HG02943 (cell line): ENCODE results near the gene PCSK9.
"Not testable (repeated sequence)": the region's sequence is repeated elsewhere in the genome, so short reads cannot be mapped to it uniquely, and the experiment has no call there.

ENCODE experiments used
- ATAC-seq: cut with Tn5 transposase; IDR thresholded peaks from one replicate; pipeline ENCODE4 v1.9.1; 2021; ENCODE audit warnings: mild to moderate bottlenecking, low read depth, moderate library complexity; ENCODE audit not compliant: unreplicated experiment

PCSK9 gene

DNA sequence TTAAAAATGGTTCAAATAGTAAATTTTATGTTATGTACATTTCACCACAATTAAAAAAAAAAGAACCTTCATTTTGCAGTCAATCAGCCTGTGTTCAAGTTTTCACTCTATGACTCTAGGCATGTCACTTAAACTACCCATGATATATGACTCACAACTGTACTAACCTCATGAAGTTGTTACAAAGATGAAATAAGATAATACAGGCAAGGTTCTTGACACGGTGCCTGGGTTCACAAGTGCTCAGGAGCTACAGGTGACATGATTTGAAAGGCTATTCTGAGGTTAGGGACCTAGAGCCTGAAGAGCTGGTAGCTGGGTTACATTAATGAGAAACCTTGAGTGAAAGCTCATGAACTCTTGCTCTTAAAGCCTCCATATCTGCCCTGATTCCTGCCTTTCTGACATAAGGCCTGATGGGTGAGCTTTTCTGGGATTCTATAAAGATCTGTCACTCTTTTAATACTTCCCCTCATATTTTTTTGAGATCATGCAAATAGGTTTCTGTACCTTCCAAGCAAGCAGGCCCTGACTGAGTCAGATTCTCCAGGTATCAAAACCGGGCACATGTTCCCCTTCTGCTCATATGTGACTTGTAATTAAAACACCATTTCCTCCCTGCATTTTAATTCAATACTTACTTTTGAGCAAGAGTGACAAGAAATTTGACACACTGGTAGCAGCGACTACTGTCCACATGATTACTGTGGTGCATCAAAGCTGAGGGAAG is 34.0 kb downstream of the PCSK9 start:
- no peak for ATAC-seq

DNA sequence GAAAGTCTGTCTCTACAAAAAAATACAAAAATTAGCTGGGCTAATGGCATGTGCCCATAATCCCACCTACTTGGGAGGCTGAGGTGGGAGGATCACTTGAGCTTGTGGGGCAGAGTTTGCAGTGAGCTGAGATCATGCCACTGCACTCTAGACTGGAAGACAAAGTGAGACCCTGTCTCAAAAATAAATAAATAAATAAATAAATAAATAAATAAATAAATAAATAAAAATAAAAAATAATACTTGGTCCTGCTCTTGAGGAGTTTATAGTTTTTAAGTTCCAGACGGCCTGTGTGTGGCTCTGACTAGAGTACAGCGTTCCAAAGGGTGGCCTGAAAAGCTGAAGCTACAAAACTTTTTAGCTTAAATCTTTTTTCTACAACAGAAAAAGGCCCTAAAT is 35.1 kb downstream of the PCSK9 start:
- ATAC-seq: no peak

DNA sequence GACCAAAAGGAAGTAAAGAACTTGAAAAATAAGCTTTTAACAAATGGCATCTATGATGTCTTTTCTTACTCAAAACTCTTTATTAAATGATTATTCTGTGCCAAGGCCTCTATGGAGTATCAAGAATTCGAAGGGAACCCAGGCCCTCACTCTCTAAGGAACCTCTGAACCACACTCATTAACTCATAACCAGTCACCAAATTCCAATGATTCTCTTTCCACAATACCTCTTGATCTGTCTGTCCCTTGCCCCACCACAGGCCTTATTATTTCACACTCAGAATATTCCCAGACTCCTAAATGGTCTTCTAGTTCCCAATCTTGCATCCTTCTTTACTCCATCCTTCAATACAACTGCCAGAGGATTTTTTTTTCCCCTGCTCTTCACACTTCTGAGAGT is 37.0 kb downstream of the PCSK9 start:
- no peak for ATAC-seq

DNA sequence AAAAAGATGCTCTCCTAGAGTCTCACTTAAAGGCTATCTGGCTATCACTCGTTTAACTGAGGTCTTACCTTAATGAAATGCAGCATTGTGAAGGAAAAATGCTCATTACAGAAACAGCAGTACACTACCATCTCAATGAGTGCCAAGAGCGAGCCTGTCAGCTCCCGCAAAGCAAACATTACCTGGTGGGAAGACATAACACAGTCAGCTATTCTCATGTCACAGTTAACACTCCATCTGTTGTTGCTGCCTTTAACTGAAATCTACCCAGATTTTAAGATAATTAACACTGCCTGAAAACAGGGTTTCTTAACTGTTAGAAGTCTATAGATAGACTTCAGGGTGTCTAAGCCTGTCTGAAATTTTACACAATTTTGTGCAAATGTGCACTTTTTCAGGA is 39.1 kb downstream of the PCSK9 start:
- ATAC-seq: no peak

DNA sequence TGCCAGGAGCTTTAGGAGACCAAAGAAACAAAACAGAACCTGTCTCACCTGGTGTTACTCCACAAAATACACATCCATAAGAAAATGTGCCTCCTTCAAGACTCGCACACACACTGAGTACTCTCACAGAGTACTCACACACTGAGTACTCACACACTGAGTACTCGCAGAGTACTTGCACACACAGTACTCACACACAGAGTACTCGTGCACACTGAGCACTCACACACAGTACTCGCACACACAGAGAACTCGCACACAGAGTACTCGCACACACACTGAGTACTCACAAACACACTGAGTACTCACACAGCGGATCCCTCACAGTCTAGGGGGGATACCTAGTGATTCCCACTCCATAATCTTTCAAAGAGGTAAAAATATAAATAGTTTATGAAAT is 40.3 kb downstream of the PCSK9 start:
- no peak for ATAC-seq

DNA sequence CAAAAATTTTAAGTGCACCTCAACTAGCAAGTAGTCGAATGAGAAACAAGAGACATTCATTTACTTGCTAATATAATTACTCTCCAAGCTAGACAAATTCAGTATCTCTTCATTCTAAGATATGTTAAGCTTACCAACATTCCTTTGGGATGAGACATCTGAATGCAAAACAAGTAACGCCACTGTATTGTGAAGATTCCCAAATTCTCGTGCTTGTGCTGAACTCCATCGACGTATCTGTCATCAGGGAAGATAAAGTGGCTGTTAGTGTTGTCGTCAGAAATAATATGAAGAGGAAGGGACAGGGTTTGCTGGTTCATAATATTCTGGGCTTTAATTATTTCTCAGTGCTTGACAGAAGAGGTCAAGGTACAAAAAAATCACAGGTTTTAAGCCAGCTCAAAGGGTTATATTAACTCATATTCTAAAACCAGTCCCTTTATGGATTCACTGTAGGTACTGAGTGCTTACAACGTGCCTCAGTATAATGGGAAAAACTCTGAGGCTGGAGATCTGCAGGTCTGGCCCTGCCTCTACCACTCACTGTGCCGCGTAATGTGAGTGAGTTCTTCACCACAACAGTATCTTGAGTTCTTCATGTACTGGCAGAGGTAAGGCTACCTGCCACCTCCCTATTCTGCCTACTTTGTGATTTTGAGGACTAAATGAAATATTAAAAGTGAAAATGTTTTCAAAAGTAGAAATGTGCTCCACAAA is 42.0 kb downstream of the PCSK9 start:
- ATAC-seq: no peak

DNA sequence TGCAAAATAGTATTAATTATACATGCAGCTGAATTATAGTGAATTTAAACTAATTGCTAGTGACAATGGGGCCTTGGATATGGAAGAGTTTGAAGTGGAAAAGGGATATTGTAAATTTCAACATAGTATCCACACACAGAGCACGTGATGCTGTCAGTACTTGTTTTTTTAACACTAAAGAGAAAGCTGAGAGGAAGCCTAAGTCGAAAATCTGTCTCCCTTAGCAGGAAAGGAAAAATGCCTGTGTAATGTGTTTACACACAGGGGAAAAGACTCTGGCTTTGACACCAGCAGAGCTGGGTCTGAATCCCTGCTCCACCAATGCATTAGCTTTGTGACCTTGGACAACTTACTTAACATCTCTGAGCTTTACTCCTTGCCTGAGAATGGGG is 42.6 kb downstream of the PCSK9 start:
- no peak for ATAC-seq

DNA sequence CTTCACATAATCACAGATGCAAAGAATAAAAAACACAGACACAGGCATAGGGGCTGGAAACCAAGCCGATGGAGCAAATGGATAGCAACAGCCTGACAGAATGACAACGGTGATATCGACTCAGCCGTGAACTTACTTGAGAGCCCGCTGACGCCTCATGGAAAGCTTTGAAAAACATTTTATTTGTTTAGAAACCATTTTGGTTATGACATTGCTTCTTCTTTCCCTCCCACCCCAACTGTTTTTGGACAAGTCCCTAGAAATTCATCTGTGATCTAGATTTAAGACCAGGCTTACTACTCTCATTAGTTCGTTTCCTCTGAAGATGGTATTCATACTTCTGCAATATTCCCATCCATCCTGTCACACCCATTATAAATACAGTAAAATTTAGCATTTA is 44.9 kb downstream of the PCSK9 start:
- ATAC-seq: no peak

DNA sequence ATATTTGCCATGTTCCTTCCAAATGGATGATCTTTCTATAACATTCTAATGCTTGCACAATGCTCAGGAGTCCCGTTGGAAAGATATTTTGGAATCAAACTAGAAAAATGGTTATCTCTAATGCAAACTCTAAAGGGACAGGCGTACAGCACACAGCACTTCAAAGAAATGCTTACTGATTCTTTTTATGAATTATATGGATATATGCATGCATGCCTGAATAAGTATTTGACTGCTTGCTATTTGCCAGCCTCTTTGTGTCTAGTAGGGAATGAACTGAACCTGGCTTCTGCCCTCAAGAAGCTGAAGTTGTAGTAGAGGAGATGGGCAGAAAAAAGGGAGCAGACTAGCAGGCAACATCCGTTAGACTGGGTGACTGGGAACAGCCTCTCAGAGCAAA is 48.1 kb downstream of the PCSK9 start:
- ATAC-seq: no peak

DNA sequence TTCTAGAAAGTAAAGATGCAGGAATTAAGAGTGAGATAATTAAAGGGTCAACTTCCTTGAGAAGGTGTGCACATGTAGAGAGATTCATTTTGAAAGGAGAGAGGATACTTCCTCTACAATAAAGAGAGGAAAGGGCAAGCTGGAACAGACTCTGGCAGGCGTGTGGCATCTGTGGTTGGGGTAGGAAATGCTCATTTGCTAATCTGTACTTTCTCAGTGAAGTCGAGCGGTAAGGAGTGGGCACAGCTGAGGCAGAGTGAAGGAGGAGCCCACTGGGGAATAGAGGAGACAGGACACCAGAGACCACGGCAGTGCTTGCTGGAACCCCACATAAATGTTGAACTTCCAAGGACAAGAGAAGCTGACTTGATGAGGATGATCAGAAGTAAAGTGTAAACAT is 49.1 kb downstream of the PCSK9 start:
- no peak for ATAC-seq

DNA sequence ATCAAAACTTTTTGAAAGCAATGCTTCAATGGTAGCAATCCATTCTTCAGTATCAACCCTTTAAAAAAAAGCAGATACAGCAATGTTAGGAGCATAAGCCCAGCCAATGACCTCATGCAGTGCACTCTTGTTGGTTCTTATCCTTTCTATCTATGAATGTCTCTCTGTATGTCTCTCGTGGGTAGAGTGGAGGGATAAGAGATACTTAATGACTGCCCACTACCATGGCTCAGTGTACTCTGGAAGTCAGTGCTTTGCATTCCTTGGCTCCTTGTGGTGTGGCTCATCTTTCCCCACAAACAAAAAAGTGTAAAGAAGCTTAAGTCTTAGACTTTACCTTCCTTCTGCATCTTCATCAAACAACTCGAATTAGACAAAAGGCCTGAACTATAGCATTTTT is 50.3 kb downstream of the PCSK9 start:
- no peak for ATAC-seq

DNA sequence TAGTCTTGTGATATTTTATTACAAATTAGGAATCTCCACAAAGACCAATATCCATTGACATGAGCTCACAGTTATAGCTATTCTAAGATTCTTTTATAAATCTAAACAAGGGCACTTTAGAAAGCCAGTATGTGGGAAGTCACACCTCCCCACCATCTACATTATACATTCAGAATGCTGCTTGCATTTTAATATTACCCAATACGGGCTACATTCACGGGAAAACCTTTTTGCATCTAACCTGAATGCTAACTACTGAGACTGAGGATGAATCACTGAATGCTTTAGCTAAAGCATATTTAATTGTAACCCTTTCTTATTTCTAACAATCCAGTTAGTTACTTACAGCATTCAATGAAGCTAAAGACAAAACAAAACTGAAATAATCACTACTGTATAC is 53.1 kb downstream of the PCSK9 start:
- no peak for ATAC-seq

DNA sequence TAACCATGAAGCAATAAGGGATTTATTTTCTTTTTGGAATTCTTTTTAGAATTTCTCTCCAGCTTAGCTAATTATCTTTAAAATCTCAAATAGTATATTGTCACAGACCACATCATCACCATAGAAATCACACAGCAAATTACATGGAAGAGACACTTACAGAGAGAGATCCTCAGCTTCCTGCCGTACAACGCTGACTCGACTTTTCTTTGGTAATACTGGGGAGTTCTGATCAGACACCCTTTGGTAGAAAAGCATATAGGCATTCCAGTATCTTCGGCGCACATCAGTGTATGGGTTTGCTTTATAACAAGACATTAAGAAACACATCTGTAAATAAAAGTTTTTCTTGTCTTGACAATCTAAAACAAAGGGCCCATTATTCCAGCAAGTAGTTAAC is 55.7 kb downstream of the PCSK9 start:
- no peak for ATAC-seq

DNA sequence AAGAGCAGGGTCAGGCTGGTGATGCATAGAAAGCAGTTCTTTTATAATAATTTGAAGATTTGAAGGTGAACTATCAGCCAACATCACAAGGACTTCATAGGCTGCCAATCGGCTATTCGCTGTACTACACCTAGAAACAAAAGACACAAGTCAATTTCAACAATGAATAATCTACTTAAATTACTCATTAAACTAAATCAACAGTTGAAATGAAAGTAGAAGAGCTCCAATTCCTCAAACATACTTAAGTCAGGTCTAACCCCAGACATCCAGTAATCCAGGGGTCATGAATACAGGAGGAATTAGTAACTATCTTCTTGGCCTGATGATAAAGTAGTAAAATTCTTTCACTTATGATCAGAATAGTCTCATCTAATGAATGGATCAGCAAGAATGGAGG is 64.5 kb downstream of the PCSK9 start:
- ATAC-seq: no peak

DNA sequence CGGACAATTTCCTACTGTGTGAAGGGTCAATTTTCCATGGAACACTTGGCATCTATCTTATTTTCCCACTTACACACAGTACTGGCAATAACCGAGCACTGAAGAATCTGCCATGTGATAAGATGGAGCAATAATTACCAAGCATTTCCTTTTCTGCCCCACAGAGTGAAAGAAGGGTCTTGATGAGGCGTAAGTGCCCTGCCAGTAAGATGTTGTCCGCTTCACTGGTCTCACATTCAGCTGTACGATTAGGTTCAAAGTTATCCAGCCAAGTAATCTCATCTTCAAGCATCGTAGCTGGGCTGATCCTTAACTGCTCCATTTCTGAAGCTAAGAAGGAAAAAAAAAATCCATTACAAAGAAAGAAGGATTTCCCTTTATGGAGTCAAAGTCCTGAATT is 67.8 kb downstream of the PCSK9 start:
- no peak for ATAC-seq

DNA sequence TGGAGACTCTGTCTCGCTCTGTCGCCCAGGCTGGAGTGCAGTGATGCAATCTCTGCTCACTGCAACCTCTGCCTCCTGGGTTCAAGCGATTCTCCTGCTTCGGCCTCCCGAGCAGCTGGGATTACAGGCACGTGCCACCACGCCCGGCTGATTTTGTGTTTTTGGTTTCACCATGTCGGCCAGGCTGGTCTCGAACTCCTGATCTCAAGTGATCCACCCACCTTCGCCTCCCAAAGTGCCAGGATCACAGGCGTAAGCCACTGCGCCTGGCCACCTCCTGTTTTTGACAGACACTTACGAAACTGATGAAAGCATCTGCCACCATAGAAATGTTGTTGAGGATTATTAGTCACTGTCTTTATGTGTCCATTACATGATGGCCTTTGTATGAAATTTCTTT is 69.7 kb downstream of the PCSK9 start:
- ATAC-seq: not testable (repeated sequence)
